Pulmonary artery endothelial cell (primary cell): Measurements from ENCODE around the gene KRTAP10-2. TPM values are rescaled to one million over a fixed set of nuclear protein-coding genes. Genes with fewer than 3 reads are reported as not detected.
"Not testable (repeated sequence)": the region's sequence is repeated elsewhere in the genome, so short reads cannot be mapped to it uniquely, and the experiment has no call there.

Source experiments
- DNase-seq: peaks from one replicate; pipeline ENCODE4 v3.0.0-alpha.2; 2011; ENCODE audit warnings: low read depth, low spot score
- total RNA-seq: library from RNA; depleted of rRNA; stranded (reverse); fragments of >200 nt; gene quantifications from 2 replicates; pipeline ENCODE4 v1.2.3, GENCODE V29; 2014

Gene KRTAP10-2
- not detected in 2 replicates for total RNA-seq

GRCh38 chr21:44551340-44551961 lies at the start of gene KRTAP10-2:
Gene KRTAP10-2 (minus strand): TSS chr21:44551505. CDS start chr21:44551458, 47 bp downstream.
- DNase-seq = no peak

- not testable (repeated sequence) for DNase-seq
Observed at GRCh38 chr21:44601091-44601490, 49.8 kb upstream of the KRTAP10-2 start.

GRCh38 chr21:44600118-44600978 lies 49.0 kb upstream of the KRTAP10-2 start, which contains the start of gene KRTAP10-7:
Gene KRTAP10-7 (plus strand): TSS chr21:44600597. CDS start chr21:44600622, 25 bp downstream.
- DNase-seq = not testable (repeated sequence)

GRCh38 chr21:44599264-44600029 lies 48.1 kb upstream of the KRTAP10-2 start:
- DNase-seq = no peak

GRCh38 chr21:44598061-44598460 lies 46.8 kb upstream of the KRTAP10-2 start:
- no peak for DNase-seq

GRCh38 chr21:44596068-44596725 lies 44.9 kb upstream of the KRTAP10-2 start:
- DNase-seq = no peak

GRCh38 chr21:44595524-44595923 lies 44.2 kb upstream of the KRTAP10-2 start:
- no peak for DNase-seq

- no peak for DNase-seq
Observed at GRCh38 chr21:44594406-44594916, 43.2 kb upstream of the KRTAP10-2 start.

- no peak for DNase-seq
Observed at GRCh38 chr21:44593598-44594405, 42.5 kb upstream of the KRTAP10-2 start.

GRCh38 chr21:44592446-44593311 lies 41.4 kb upstream of the KRTAP10-2 start, which contains the start of gene KRTAP10-6:
Gene KRTAP10-6 (minus strand): TSS chr21:44592505. CDS start chr21:44592484, 21 bp downstream.
- no peak for DNase-seq

GRCh38 chr21:44591801-44592130 lies 40.5 kb upstream of the KRTAP10-2 start:
- DNase-seq = not testable (repeated sequence)

- DNase-seq = not testable (repeated sequence)
Observed at GRCh38 chr21:44590897-44591800, 39.8 kb upstream of the KRTAP10-2 start.

- no peak for DNase-seq
Observed at GRCh38 chr21:44590311-44590721, 39.0 kb upstream of the KRTAP10-2 start.

GRCh38 chr21:44589586-44590305 lies 38.4 kb upstream of the KRTAP10-2 start:
- no peak for DNase-seq

- DNase-seq = no peak
Observed at GRCh38 chr21:44589094-44589493, 37.8 kb upstream of the KRTAP10-2 start.

GRCh38 chr21:44585892-44586291 lies 34.6 kb upstream of the KRTAP10-2 start:
- DNase-seq = no peak

GRCh38 chr21:44583800-44584147 lies 32.5 kb upstream of the KRTAP10-2 start:
- DNase-seq = no peak
